DMS53 treated with DMSO at 0.1 percent for 48 hours (cell line): ENCODE results near the gene TRPM1.

Source experiments
- DNase-seq: peaks from one replicate; lab custom pipeline; 2025; ENCODE audit not compliant: unreplicated experiment; lab: John Stamatoyannopoulos, UW

Gene TRPM1

GRCh38 chr15:30978328-30978727, 123.2 kb downstream of the TRPM1 start:
- no peak for DNase-seq

DNA sequence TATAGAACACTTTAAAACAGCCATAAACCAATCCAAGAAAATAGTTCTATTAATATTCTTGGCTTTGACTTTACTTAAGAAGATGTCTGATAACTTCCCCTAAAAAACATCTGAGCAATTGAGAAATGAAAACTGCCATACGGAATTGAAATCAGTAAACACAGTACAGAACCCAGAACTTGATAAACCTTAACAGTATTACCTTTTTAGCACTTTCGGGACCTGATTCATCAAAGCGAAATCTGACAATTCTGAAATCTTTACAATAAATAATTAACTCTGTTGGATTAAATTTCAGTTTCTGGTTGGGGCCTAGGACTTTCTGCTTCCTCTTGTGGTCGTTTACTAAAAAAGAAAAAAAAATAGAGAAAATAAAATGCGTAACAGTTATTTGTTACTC, 127.4 kb downstream of the TRPM1 start:
- DNase-seq: no peak

GRCh38 chr15:30973379-30973778, 128.1 kb downstream of the TRPM1 start:
- DNase-seq: no peak

DNA sequence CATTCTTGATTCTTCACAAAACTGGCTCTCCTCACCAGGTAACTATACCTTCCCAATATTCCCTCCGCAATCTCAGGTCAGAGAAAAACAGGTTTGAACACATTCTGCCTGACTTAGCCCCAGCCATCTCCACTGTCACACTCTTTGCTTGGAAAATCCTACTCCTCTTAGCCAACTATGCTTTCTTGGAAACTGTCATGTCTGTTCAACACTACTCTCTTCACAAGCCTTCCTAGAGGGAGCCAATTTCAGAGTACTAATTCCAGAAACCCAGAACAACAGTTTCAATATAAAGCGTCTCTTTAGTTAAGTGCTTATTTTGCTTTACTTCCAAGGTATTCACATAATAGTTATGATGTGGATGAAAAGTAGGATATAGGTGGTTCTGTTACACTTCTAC, 131.8 kb downstream of the TRPM1 start:
- no peak for DNase-seq

DNA sequence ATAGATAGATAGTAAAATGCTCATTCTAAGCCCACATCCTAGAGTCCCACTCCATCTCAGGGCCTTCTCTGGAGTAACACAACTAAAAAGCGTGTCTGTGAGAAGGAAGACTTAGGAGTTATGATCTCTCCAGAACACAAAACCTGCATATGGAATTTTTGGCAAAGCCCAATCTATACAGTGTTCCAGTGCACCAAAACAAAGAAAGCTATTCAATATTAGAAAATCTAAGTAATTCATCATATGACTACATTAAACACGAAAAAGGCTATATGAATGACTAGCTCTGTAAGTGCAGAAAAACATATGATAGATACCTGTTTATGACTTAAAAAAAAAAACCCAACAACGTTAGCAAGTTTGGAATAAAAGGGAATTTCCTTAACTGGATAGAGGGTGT, 137.8 kb downstream of the TRPM1 start:
- DNase-seq: no peak

DNA sequence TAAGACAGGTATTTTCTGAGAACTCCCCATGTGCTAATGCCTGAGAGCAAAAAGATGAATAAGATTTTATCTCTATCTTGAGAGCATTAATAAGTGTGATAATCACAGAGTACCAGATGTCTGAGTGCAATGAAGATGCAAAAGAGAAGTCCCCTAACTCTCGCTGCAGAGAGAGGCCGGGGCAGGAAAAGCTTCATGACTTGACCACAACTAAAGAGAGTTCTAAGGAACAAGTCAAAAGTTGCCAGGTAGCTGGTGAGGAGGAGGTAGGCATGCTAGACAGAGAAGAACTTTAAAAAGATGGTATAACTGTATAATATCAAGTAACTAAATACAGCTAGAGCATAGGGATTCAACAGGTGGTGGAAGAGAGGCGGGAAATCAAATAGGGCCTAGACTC, 138.9 kb downstream of the TRPM1 start:
- DNase-seq: no peak

DNA sequence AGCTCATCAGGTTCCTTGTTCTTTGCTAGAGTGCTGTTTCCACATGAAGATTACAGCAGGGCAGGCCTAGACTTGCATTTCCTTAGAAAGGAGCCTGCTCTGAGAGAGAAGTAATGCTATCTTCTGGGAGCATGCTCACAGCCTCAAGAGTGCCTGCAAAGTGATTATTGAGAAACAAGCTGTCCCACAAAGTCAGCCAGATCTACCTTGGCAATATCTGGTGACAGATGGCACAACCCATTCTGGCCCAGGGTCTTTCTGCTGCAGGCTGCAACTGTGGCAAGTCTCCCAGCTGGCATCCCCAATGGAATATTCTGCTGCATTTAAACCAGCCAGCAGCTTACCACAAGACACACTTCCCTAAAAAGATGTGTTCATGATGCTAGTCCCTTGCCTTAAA, 139.4 kb downstream of the TRPM1 start:
- DNase-seq: no peak

DNA sequence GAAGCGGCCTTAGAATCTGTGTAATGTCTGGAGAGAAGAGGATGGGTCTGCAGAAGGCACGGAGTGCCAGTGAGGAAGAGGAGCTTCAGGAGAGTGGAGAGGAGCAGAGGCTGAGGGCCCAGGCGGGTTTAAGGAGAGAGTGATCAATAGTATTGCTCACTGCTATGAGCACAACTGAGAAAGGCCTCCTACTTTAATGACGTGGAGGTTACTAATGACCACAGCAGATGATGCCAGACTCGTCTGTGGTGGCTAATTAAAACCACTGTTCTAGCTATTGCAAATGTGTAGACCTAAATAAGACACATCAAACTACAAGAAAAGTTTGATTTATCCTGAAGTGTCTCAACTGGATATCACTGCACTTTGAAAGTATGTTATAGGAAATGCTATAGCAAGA, 143.3 kb downstream of the TRPM1 start:
- no peak for DNase-seq

DNA sequence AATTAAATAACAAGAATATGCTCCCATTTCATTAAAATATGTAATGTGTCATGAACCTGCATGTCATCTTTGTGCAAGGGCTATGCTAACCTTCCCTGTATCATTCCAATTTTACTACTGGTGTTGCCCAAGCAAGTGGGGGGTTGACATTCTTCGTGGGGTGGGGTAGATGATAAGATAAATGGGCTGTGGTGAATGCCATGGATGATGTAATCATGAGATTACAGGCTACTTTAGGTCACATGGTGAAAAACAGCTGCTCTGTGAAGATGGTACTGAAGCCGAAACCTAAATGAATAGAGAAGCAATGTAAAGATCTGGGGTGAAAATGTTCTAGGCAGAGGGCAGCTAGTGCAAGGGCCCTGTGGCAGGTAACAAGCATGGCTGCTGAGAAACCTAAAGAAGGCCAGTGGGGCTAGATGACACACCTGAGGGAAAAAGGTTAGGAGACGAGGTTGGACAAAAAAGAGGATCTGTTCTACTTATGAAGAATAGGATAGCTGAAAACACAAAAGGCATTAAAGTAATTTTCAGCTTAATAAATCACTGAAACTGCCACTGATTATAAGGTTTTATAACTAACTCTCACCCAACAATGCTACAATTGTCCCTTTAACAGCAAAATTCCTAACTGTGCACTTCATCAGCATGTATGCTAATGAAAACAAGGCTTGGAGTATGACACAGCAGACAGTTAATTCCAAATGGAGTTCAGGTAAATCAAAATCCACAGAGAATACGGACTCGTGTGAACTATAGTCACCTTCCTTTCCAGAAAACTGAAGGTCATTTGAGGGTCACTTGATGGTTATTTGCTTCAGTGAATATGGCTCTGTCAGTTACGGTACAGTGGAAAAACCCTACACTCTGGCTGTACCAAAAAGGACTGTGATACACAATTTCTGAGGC, 145.1 kb downstream of the TRPM1 start:
- no peak for DNase-seq

DNA sequence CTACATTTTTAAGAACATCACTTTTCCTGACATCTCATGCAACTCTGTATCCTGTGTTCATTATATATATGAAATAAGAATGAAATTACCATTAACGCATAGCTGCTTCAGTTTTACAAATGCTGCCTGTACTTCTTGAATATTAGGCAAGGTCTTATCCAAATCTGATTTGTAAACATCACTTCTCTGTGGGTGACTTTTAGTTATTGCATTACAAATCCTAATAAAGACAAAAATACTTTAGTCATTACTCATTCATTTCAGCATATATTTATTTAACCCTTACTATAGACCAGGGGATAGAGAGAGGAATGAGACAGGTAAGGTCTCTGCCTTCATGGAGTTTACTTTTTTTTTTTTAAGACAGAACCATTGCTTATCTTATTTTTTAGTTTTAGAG, 146.9 kb downstream of the TRPM1 start:
- DNase-seq: no peak

DNA sequence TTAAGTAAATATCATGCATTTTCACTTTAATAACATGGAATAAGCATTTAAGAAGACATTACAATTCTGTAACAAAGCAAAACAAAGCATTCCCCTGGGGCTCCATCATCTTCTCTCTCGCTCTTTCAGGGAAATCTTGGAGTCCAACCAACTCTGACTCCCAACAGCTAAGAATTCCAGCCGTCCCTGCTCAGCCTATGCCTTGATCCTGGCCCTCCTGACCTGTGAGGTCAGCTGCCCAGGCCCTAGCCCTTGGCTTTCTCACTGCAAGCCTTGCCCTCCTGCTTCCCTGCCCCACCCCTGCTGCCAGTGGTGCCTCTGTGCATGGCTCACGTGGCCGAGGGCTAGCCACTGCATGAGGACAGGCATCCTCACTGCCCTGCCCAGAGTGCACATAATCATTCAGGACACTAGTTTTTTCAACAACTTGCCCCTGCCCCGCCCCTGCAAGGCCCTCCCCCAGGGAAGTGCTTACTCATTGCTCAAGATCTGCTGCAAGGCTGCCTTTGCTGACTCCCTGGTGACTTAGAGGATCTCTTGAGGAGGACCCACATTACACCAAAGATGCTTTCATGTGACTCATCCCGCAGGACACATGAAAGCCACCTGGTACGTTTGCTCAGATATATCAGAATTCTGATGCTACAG, 147.7 kb downstream of the TRPM1 start:
- no peak for DNase-seq

DNA sequence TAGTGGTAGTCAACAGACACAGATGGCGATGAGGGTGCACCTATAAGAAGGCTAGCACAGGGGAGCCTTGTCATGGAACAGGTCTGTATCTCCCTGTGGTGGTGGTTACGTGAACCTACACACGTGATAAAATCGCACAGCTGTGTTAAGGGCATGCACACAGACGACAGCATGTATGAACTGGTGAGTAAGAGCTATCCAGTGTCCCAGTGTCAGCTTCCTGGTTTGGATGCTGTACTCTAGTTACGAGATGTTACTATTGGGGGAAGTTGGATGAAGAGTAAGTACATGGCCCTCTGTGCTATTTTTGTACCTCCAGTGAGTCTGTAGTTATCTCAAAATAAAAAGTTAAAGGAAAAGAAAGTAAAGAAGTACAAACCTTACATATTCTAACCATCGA, 148.3 kb downstream of the TRPM1 start:
- no peak for DNase-seq
